ENCODE results near the gene SLC39A11.

- TF ChIP-seq CTCF (IDR thresholded peaks at IDR 0.05; ENCODE audit: insufficient read depth, low read length) (no peak), SPI1 (IDR thresholded peaks at IDR 0.05; ENCODE audit: borderline replicate concordance, low read depth) (no peak), GABPA (IDR thresholded peaks at IDR 0.05; ENCODE audit: low read depth) (no peak), REST (IDR thresholded peaks at IDR 0.05; ENCODE audit: insufficient replicate concordance, low read depth) (no peak)
Observed at GRCh38 chr17:72927146-72927545, 165.3 kb downstream of the SLC39A11 start.

Data from HL-60 (cell line).